ENCODE results near the gene CORO1C. TPM values are rescaled to one million over a fixed set of nuclear protein-coding genes. Genes with fewer than 3 reads are reported as not detected.

Gene CORO1C
- total and polyA plus RNA-seq, 4 donors = 23.2 to 58.6 (median 41.9) TPM

DNA sequence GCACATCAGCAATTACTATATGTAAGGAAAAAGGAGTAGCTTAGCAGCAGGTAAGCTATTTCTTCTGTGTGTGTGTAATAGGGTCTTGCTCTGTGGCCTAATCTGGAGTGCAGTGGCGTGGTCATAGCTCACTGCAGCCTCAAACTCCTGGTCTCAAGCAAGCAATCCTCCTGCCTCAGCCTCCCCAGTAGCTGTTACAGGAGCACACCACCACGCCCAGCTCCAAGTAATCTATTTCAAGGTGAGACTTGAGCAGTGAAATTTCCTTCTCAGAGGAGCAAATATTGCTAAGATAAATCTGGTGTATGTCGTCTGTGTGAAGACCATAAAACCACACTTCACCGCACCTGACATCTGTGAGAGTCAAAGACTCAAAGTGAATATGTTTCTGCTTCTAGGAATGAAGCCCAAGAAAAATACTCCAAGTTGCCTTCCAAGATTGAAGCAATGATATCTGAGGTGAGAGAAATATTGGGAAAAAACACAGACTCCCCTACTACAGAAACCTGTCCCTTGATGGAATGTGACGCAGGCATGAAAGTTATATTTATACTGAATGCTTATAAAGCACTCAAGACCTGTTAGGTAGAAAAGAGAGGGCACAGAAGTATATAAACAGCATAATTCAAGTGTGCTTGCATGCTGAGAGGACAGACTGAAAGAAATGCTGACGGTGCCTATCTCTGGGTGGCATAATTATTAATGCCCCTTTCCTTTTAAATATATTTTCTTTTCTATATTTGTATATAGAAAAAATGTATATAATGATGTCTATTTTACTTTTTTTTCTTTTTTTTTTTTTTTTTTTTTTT is 95.1 kb downstream of the CORO1C start:
- TF ChIP-seq, protein P1, sequence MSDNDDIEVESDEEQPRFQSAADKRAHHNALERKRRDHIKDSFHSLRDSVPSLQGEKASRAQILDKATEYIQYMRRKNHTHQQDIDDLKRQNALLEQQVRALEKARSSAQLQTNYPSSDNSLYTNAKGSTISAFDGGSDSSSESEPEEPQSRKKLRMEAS (IDR thresholded peaks at IDR 0.05) = no peak
- no peak for TF ChIP-seq NR2F2 (IDR thresholded peaks at IDR 0.05)
- TF ChIP-seq, protein P2, sequence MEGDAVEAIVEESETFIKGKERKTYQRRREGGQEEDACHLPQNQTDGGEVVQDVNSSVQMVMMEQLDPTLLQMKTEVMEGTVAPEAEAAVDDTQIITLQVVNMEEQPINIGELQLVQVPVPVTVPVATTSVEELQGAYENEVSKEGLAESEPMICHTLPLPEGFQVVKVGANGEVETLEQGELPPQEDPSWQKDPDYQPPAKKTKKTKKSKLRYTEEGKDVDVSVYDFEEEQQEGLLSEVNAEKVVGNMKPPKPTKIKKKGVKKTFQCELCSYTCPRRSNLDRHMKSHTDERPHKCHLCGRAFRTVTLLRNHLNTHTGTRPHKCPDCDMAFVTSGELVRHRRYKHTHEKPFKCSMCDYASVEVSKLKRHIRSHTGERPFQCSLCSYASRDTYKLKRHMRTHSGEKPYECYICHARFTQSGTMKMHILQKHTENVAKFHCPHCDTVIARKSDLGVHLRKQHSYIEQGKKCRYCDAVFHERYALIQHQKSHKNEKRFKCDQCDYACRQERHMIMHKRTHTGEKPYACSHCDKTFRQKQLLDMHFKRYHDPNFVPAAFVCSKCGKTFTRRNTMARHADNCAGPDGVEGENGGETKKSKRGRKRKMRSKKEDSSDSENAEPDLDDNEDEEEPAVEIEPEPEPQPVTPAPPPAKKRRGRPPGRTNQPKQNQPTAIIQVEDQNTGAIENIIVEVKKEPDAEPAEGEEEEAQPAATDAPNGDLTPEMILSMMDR (IDR thresholded peaks at IDR 0.05; ENCODE audit: low read depth, low read length, missing input control) = no peak
- TF ChIP-seq YY1 (IDR thresholded peaks at IDR 0.05) = no peak
- no peak for TF ChIP-seq TAF1 (conservative IDR thresholded peaks at IDR 0.05)
- TF ChIP-seq ZBTB33 (IDR thresholded peaks at IDR 0.05) = no peak
- peaks cover 0 to 2% (median 0%) of the 10 kb centered on the region in 4 donors for H3K27me3 ChIP-seq (ENCODE audit: control insufficient read depth in 4 of 4, insufficient read depth in 4 of 4, low read length in 3 of 4)
- peak overlapping the region in 1 of 2 donors; percentile 23 for H3K27ac ChIP-seq (ENCODE audit: low read depth in 1 of 2, low read length in 2 of 2)
- DNase-seq (ENCODE audit: low spot score) = no peak
- no peak overlapping the region for H3K9ac ChIP-seq (ENCODE audit: low read depth in 1 of 2, low read length in 2 of 2)
- H3K36me3 ChIP-seq (ENCODE audit: control insufficient read depth in 4 of 4, insufficient read depth in 3 of 4, low read depth in 1 of 4, low read length in 3 of 4) = no peaks in the 10 kb centered on the region
- H3K4me1 ChIP-seq (ENCODE audit: control insufficient read depth in 4 of 4, insufficient read depth in 4 of 4, low read length in 3 of 4) = peaks cover 0 to 2% (median 0%) of the 10 kb centered on the region in 4 donors
- H3K4me3 ChIP-seq (ENCODE audit: low read depth in 1 of 3, low read length in 3 of 3) = no peak overlapping the region
- no peaks in the 10 kb centered on the region for H3K9me3 ChIP-seq (ENCODE audit: control insufficient read depth in 4 of 4, low read length in 3 of 4)
- WGBS = 82% methylated on average over 6 of the region's 6 CpGs

GRCh38 chr12:108635201-108635996 is 95.9 kb downstream of the CORO1C start:
- peaks cover 0 to 2% (median 0%) of the 10 kb centered on the region in 4 donors for H3K27me3 ChIP-seq (ENCODE audit: control insufficient read depth in 4 of 4, insufficient read depth in 4 of 4, low read length in 3 of 4)
- no peaks in the 10 kb centered on the region for H3K36me3 ChIP-seq (ENCODE audit: control insufficient read depth in 4 of 4, insufficient read depth in 3 of 4, low read depth in 1 of 4, low read length in 3 of 4)
- peaks cover 0 to 2% (median 0%) of the 10 kb centered on the region in 4 donors for H3K4me1 ChIP-seq (ENCODE audit: control insufficient read depth in 4 of 4, insufficient read depth in 4 of 4, low read length in 3 of 4)
- H3K4me3 ChIP-seq (ENCODE audit: low read depth in 1 of 3, low read length in 3 of 3) = no peak overlapping the region
- TF ChIP-seq HNF4G (IDR thresholded peaks at IDR 0.05) (no peak), EGR1 (IDR thresholded peaks at IDR 0.05; ENCODE audit: low read depth in 2 of 2) (no peak), JUND (IDR thresholded peaks at IDR 0.05) (no peak), SP1 (IDR thresholded peaks at IDR 0.05) (no peak), YY1 (IDR thresholded peaks at IDR 0.05) (no peak), RXRA (IDR thresholded peaks at IDR 0.05) (no peak)
- H3K9ac ChIP-seq (ENCODE audit: low read depth in 1 of 2, low read length in 2 of 2) = no peak overlapping the region
- H3K27ac ChIP-seq (ENCODE audit: low read depth in 1 of 2, low read length in 2 of 2) = peak overlapping the region; percentile 28 to 61
- WGBS = 48% methylated on average over 15 of the region's 15 CpGs
- DNase-seq (ENCODE audit: low spot score) = no peak
- H3K9me3 ChIP-seq (ENCODE audit: control insufficient read depth in 4 of 4, low read length in 3 of 4) = no peaks in the 10 kb centered on the region

DNA sequence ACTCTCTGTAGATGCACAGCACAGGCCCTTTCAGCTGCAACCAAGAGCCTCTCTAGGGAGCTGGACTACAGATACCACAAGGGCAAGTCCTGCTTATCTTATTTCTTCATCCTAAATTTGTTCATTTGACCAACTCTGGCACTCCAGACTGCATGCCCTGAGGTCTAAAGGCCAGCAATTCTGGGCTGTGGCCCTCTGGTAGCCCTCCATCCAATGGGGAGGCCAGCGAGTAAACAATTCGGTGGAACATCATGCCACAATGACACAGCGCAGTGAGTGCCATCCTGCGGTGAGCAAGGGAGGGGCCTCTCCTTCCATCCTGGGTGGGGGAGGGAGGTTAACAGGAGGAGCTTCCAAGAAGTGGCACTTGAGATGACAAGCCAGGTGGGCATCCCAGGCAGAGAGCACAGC is 97.0 kb downstream of the CORO1C start:
- H3K4me1 ChIP-seq (ENCODE audit: control insufficient read depth in 4 of 4, insufficient read depth in 4 of 4, low read length in 3 of 4) = peaks cover 0 to 2% (median 0%) of the 10 kb centered on the region in 4 donors
- H3K27ac ChIP-seq (ENCODE audit: low read depth in 1 of 2, low read length in 2 of 2) = peak overlapping the region; percentile 45 to 51
- no peaks in the 10 kb centered on the region for H3K36me3 ChIP-seq (ENCODE audit: control insufficient read depth in 4 of 4, insufficient read depth in 3 of 4, low read depth in 1 of 4, low read length in 3 of 4)
- H3K27me3 ChIP-seq (ENCODE audit: control insufficient read depth in 4 of 4, insufficient read depth in 4 of 4, low read length in 3 of 4) = peaks cover 0 to 2% (median 0%) of the 10 kb centered on the region in 4 donors
- H3K9me3 ChIP-seq (ENCODE audit: control insufficient read depth in 4 of 4, low read length in 3 of 4) = no peaks in the 10 kb centered on the region
- no peak overlapping the region for H3K4me3 ChIP-seq (ENCODE audit: low read depth in 1 of 3, low read length in 3 of 3)
- peak overlapping the region in 1 of 2 donors; percentile 49 for H3K9ac ChIP-seq (ENCODE audit: low read depth in 1 of 2, low read length in 2 of 2)
- WGBS = 68% methylated on average over 4 of the region's 4 CpGs
- no peak for DNase-seq (ENCODE audit: low spot score)
- TF ChIP-seq YY1 (IDR thresholded peaks at IDR 0.05) (no peak), FOXA2 (IDR thresholded peaks at IDR 0.05) (no peak), HNF4G (IDR thresholded peaks at IDR 0.05) (no peak), GABPA (IDR thresholded peaks at IDR 0.05 in 1 of 2, conservative IDR thresholded peaks at IDR 0.05 in 1 of 2) (no peak), RXRA (IDR thresholded peaks at IDR 0.05) (no peak), HNF4A (conservative IDR thresholded peaks at IDR 0.05) (no peak), ZBTB33 (IDR thresholded peaks at IDR 0.05) (no peak), NR2F2 (IDR thresholded peaks at IDR 0.05) (no peak), SP1 (IDR thresholded peaks at IDR 0.05) (no peak), RAD21 (IDR thresholded peaks at IDR 0.05) (no peak), JUND (IDR thresholded peaks at IDR 0.05) (no peak), TAF1 (conservative IDR thresholded peaks at IDR 0.05) (no peak), EGR1 (IDR thresholded peaks at IDR 0.05; ENCODE audit: low read depth in 2 of 2) (no peak)
- TF ChIP-seq, protein P1 (IDR thresholded peaks at IDR 0.05) = no peak
- TF ChIP-seq, protein P3, sequence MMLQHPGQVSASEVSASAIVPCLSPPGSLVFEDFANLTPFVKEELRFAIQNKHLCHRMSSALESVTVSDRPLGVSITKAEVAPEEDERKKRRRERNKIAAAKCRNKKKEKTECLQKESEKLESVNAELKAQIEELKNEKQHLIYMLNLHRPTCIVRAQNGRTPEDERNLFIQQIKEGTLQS (IDR thresholded peaks at IDR 0.05) = no peak

Measured in liver (tissue), 9 donors.